Glutamatergic neuron (in vitro differentiated cells): ENCODE data around the gene SELENOI. TPM values are rescaled to one million over a fixed set of nuclear protein-coding genes. Genes with fewer than 3 reads are reported as not detected.

Source experiments
- DNase-seq: peaks from one replicate; pipeline ENCODE4 v3.0.0; 2022
- H3K27ac Mint-ChIP-seq: one replicate; pipeline ENCODE4 v1.8.0; 2020; ENCODE audit warnings: mild to moderate bottlenecking, mixed read lengths, inconsistent platforms; ENCODE audit not compliant: unreplicated experiment
- H3K27me3 Mint-ChIP-seq: one replicate; pipeline ENCODE4 v1.8.0; 2020; ENCODE audit warnings: mild to moderate bottlenecking, moderate library complexity, mixed read lengths, inconsistent platforms; ENCODE audit not compliant: unreplicated experiment
- H3K36me3 Mint-ChIP-seq: one replicate; pipeline ENCODE4 v1.8.0; 2020; ENCODE audit warnings: mild to moderate bottlenecking, mixed read lengths, inconsistent platforms; ENCODE audit not compliant: unreplicated experiment
- H3K4me1 Mint-ChIP-seq: one replicate; pipeline ENCODE4 v1.8.0; 2020; ENCODE audit warnings: mild to moderate bottlenecking, low read depth, mixed read lengths, inconsistent platforms; ENCODE audit not compliant: unreplicated experiment
- H3K4me3 Mint-ChIP-seq: one replicate; pipeline ENCODE4 v1.8.0; 2020; ENCODE audit warnings: mild to moderate bottlenecking, mixed read lengths, inconsistent platforms; ENCODE audit not compliant: unreplicated experiment
- H3K9me3 Mint-ChIP-seq: one replicate; pipeline ENCODE4 v1.8.0; 2020; ENCODE audit warnings: mild to moderate bottlenecking, moderate library complexity, mixed read lengths, inconsistent platforms; ENCODE audit not compliant: unreplicated experiment
- total RNA-seq: library from RNA; stranded (reverse); fragmentation: NEBNext Ultra II Directional; extraction: Animal tissue kit (Norgen Biotek cat#: 25700); gene quantifications from one replicate; pipeline ENCODE4 v1.2.1, GENCODE V29; 2021; ENCODE audit not compliant: unreplicated experiment
- TF ChIP-seq, protein P1 (sequence below): fragments of 200-600 bp; sonication (generic); IDR thresholded peaks from one replicate; pipeline ENCODE4 v1.5.0; 2021; ENCODE audit not compliant: partially characterized antibody, unreplicated experiment

SELENOI gene
- total RNA-seq, 1 donor from 2014 or later = 61.2 TPM

DNA sequence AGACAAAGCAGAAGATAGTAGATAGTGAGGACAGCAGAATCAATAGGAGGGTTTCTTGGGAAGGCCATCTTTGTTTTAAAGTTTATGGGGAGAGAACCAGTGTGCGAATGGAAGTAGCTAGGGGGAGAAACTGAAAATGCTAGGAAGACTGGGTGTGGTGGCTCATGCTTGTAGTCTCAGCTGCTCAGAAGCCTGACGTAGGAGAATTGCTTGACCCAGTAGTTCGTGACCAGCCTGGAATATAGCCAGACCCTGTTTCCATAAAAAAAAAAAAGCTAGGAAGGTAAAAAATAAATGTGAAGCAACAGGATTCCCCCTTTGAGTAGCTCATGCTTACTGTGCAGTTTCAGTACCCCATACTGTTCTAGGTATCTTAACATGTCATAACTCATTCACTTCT is 36.6 kb downstream of the SELENOI start:
- TF ChIP-seq, protein P1, sequence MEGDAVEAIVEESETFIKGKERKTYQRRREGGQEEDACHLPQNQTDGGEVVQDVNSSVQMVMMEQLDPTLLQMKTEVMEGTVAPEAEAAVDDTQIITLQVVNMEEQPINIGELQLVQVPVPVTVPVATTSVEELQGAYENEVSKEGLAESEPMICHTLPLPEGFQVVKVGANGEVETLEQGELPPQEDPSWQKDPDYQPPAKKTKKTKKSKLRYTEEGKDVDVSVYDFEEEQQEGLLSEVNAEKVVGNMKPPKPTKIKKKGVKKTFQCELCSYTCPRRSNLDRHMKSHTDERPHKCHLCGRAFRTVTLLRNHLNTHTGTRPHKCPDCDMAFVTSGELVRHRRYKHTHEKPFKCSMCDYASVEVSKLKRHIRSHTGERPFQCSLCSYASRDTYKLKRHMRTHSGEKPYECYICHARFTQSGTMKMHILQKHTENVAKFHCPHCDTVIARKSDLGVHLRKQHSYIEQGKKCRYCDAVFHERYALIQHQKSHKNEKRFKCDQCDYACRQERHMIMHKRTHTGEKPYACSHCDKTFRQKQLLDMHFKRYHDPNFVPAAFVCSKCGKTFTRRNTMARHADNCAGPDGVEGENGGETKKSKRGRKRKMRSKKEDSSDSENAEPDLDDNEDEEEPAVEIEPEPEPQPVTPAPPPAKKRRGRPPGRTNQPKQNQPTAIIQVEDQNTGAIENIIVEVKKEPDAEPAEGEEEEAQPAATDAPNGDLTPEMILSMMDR = no peak
- Mint-ChIP-seq H3K9me3 (peaks cover 2% of the 10 kb centered on the region), H3K36me3 (no peaks in the 10 kb centered on the region), H3K27ac (no peak overlapping the region), H3K27me3 (no peaks in the 10 kb centered on the region), H3K4me1 (peaks cover 8% of the 10 kb centered on the region), H3K4me3 (no peak overlapping the region)
- DNase-seq = no peak

DNA sequence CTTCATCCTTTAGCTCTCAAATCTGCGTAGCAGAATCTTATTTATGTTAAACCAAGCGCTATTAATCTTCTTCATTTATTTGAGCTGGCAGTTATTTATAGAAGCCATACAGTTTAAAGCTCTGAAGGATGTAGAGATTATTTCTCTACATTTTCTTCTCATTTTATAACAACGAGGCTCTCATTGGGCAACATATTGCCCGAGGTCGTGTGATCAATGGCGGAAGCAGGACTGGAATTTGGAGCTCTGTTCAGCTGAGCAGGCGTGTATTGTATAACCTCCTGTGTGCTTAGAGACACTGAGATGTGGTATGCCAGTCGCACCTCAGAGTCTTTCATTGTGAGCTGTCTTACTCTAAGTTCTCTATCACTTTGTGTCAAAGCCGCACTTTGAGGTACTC is 38.2 kb downstream of the SELENOI start:
- no peaks in the 10 kb centered on the region for H3K36me3 Mint-ChIP-seq
- no peak overlapping the region for H3K4me3 Mint-ChIP-seq
- DNase-seq = no peak
- H3K27me3 Mint-ChIP-seq = no peaks in the 10 kb centered on the region
- no peaks in the 10 kb centered on the region for H3K4me1 Mint-ChIP-seq
- peaks cover 2% of the 10 kb centered on the region for H3K9me3 Mint-ChIP-seq
- TF ChIP-seq, protein P1 = no peak
- H3K27ac Mint-ChIP-seq = no peak overlapping the region

DNA sequence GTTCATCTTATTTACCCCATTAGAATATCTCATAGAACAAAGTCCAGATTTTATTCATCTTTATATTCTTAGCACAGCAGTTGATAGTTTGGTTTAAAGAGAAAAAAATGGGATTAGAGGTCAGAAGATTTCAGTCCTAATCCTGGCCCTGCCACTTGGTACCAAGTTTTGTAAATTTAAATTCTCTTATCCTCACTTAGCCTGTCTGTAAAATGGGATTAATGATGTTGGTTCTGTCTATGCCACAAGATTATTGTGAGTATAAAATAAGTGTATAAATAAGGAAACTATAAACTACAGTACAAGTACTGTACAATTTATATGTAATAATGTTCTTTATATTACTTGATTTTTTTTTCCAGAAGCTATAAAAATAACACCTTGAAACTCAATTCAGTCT is 38.7 kb downstream of the SELENOI start:
- peaks cover 2% of the 10 kb centered on the region for H3K9me3 Mint-ChIP-seq
- no peaks in the 10 kb centered on the region for H3K4me1 Mint-ChIP-seq
- no peaks in the 10 kb centered on the region for H3K36me3 Mint-ChIP-seq
- no peak overlapping the region for H3K27ac Mint-ChIP-seq
- DNase-seq = no peak
- no peaks in the 10 kb centered on the region for H3K27me3 Mint-ChIP-seq
- TF ChIP-seq, protein P1 = no peak
- no peak overlapping the region for H3K4me3 Mint-ChIP-seq

DNA sequence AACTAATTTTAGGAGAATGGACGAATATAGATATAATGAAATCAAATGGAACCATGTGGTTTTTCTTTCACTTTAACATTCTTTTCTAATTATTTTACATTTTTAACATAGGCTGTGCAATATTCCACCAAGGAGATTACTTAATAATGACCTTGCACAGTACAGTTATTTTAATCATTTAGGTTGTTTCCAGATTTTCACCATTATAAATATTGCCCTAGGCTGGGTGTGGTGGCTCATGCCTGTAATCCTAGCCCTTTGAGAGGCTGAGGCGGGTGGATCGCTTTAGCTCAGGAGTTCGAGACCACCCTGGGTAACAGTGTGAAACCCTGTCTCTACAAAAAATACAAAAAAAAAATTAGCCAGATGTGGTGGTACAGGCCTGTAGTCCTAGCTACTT is 41.2 kb downstream of the SELENOI start:
- no peak for DNase-seq
- H3K36me3 Mint-ChIP-seq = no peaks in the 10 kb centered on the region
- H3K27ac Mint-ChIP-seq = no peak overlapping the region
- H3K4me1 Mint-ChIP-seq = no peaks in the 10 kb centered on the region
- TF ChIP-seq, protein P1 = no peak
- no peak overlapping the region for H3K4me3 Mint-ChIP-seq
- no peaks in the 10 kb centered on the region for H3K27me3 Mint-ChIP-seq
- peaks cover 2% of the 10 kb centered on the region for H3K9me3 Mint-ChIP-seq

DNA sequence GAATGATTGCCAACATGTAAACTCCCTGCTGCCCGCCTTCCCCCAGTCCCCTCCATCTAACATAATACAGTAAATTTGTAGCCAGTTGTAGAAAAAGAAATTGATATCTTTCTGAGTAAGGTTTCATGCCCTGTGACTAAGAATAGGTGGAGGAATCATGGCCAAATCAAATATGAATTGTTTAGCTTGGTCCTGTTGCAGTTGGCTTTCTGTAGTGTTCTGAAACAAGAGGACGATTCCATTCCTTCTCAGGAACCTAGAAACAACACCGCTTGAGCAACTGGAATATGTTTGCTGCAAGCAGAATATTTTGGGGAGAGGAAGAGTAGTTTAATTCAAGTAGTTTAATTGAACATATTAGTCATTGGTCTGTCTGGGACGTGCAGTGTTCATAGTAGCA is 48.8 kb downstream of the SELENOI start:
- Mint-ChIP-seq H3K27me3 (peaks cover 2% of the 10 kb centered on the region), H3K4me1 (peaks cover 13% of the 10 kb centered on the region), H3K4me3 (no peak overlapping the region), H3K36me3 (no peaks in the 10 kb centered on the region), H3K9me3 (no peaks in the 10 kb centered on the region), H3K27ac (no peak overlapping the region)
- no peak for DNase-seq
- TF ChIP-seq, protein P1 = no peak
